Measurements from ENCODE around the gene BST1. TPM values are rescaled to one million over a fixed set of nuclear protein-coding genes. Genes with fewer than 3 reads are reported as not detected.

BST1 gene
- total RNA-seq, 3 donors from 2014 or later, result 4.7 to 14.6 (median 6.9) TPM

DNA sequence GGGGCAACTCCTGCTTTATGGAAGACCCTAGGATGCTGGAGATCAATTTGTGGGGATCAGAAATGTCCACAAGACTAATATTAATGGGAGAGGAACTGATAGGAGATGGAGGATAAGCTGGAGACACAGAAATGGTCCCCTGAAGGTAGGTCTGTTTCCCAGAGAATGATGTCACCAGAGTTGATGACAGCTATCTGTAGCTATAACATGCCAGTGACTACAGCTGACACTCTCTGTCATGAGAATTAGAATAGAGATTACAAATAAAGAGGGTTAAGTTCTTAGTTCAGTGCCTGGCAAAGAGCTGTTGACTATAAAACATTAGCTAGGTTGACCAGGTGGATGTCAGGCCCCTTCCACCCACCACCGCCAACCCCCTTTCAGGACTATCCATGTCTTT, 9.3 kb downstream of the BST1 start:
- Histone ChIP-seq H3K9me3 (no peaks in the 10 kb centered on the region), H3K4me1 (ENCODE audit: low read depth) (no peaks in the 10 kb centered on the region), H3K4me3 (no peak overlapping the region), H3K36me3 (ENCODE audit: low read depth) (no peaks in the 10 kb centered on the region)
- intact Hi-C loops (cut with DNase I, micrococcal nuclease), result no loop called here
- ATAC-seq, result no peak
- TF ChIP-seq, protein P1, sequence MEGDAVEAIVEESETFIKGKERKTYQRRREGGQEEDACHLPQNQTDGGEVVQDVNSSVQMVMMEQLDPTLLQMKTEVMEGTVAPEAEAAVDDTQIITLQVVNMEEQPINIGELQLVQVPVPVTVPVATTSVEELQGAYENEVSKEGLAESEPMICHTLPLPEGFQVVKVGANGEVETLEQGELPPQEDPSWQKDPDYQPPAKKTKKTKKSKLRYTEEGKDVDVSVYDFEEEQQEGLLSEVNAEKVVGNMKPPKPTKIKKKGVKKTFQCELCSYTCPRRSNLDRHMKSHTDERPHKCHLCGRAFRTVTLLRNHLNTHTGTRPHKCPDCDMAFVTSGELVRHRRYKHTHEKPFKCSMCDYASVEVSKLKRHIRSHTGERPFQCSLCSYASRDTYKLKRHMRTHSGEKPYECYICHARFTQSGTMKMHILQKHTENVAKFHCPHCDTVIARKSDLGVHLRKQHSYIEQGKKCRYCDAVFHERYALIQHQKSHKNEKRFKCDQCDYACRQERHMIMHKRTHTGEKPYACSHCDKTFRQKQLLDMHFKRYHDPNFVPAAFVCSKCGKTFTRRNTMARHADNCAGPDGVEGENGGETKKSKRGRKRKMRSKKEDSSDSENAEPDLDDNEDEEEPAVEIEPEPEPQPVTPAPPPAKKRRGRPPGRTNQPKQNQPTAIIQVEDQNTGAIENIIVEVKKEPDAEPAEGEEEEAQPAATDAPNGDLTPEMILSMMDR (IDR thresholded peaks at IDR 0.05), result no peak
- no peak for DNase-seq

DNA sequence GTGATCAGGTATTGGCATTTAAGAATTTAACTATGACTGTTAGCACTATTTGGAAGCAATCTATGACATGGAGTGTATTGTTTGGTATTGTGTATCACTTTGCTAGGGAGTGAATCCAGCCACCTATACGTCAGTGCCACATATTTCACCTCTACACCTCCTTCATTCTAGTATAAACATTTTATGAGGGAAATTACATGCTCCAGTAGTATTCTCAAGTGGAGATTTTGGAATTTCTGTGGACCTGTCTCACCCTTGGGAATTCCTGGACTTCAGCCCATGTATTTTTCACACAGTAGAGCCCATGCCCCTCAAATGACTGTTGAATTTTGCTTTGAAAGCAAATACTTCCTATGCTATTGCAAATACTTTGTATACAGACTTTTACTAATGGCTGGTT, 11.3 kb downstream of the BST1 start:
- TF ChIP-seq, protein P1 (IDR thresholded peaks at IDR 0.05), result no peak
- DNase-seq, result no peak

DNA sequence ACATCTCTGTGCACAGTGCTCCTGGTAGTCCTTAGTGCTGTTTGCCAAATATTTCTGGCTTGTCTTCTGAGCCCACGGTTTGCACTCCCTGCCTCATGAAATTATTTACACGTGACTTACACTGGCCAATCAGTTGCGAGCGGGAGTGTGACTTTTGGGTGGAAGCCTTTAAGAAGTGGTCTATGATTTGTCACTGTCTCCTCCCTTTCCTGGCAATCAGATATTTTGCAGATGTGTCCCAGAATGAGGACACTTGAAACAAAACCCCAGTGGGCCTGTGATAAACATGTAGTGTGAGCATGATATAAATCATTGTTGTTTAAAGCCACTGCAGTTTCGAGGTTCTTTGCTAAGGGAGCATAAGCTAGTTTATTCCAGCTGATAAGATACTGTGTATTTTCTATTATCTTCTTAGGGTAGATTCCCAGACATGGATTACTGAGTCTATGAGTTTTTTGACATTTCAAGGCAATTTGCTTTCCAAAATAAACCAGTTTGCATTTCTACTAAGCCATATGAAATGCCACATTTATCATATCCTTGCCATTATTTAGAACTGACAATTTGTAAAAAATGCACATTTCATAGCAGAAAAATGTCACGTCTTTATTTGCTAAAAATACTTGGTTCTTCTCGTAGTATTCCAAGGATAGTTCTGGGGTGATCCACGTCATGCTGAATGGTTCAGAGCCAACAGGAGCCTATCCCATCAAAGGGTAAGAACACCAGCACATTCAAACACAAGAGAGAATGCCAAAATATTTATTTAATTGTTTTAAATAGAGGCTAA, 12.0 kb downstream of the BST1 start:
- DNase-seq, result no peak
- ATAC-seq, result no peak
- H3K36me3 ChIP-seq (ENCODE audit: low read depth), result no peaks in the 10 kb centered on the region
- no peaks in the 10 kb centered on the region for H3K4me1 ChIP-seq (ENCODE audit: low read depth)
- no peaks in the 10 kb centered on the region for H3K9me3 ChIP-seq
- intact Hi-C loops (cut with DNase I, micrococcal nuclease), result no loop called here
- no peak overlapping the region for H3K4me3 ChIP-seq
- TF ChIP-seq, protein P1 (IDR thresholded peaks at IDR 0.05), result no peak

More for the DNA sequence above, 11.3 kb downstream of the BST1 start:
- no peak for ATAC-seq
- intact Hi-C loops (cut with DNase I, micrococcal nuclease), result no loop called here
- Histone ChIP-seq H3K4me1 (ENCODE audit: low read depth) (no peaks in the 10 kb centered on the region), H3K9me3 (no peaks in the 10 kb centered on the region), H3K36me3 (ENCODE audit: low read depth) (no peaks in the 10 kb centered on the region), H3K4me3 (no peak overlapping the region)

DNA sequence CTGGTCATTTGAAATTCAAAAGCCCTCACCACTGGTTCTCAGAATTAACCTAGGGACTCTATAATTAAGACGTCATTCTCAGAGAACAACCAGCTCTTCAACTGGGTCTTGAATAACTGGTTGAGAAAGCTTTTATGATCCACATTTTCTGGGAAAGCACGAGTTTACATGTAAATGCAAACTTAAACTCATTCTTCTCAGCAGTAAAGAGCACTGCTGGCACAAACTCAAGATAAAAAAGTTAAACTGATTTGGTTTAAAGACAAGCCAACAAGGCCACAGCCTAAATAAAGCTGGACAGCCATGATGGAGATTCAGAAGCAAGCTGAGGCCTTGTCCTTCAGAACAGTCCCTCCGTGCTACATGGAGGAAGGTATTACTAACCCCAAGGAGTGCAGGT, 13.2 kb downstream of the BST1 start:
- TF ChIP-seq, protein P1 (IDR thresholded peaks at IDR 0.05), result no peak
- Histone ChIP-seq H3K9me3 (no peaks in the 10 kb centered on the region), H3K4me3 (no peak overlapping the region), H3K36me3 (ENCODE audit: low read depth) (no peaks in the 10 kb centered on the region), H3K4me1 (ENCODE audit: low read depth) (no peaks in the 10 kb centered on the region)
- ATAC-seq, result no peak
- no peak for DNase-seq
- intact Hi-C loops (cut with DNase I, micrococcal nuclease), result no loop called here

DNA sequence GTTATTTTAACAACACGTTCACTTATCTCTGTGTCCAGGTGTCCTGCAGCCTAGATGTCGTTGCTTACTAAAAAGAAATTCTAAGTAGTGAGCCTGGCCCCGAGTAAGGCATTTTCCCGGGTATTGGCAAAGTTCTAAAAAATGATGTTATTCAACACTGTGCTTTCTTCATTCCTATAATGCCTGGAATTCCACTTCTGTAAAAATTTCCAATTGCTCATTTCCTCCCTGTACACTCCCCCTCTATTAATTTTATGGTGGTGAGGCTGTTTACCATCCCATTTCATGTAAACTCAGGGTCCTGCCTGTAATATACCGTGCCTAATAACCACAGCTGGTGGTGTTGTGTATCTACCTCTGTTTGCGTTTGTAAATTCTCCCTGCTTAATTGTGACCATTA, 14.2 kb downstream of the BST1 start:
- no peak for DNase-seq
- intact Hi-C loops (cut with DNase I, micrococcal nuclease), result no loop called here
- TF ChIP-seq, protein P1 (IDR thresholded peaks at IDR 0.05), result no peak
- no peak for ATAC-seq
- Histone ChIP-seq H3K9me3 (no peaks in the 10 kb centered on the region), H3K4me1 (ENCODE audit: low read depth) (no peaks in the 10 kb centered on the region), H3K36me3 (ENCODE audit: low read depth) (no peaks in the 10 kb centered on the region), H3K4me3 (no peak overlapping the region)

All from mucosa of descending colon (tissue), 3 donors.